NCI-H2171 (cell line): ENCODE measurements around the gene LRBA.

Experiments
- DNase-seq: peaks from one replicate; lab custom pipeline; 2025; lab: John Stamatoyannopoulos, UW

LRBA gene

GRCh38 chr4:150247184-150247583 is 767.9 kb downstream of the LRBA start:
- DNase-seq: no peak

DNA sequence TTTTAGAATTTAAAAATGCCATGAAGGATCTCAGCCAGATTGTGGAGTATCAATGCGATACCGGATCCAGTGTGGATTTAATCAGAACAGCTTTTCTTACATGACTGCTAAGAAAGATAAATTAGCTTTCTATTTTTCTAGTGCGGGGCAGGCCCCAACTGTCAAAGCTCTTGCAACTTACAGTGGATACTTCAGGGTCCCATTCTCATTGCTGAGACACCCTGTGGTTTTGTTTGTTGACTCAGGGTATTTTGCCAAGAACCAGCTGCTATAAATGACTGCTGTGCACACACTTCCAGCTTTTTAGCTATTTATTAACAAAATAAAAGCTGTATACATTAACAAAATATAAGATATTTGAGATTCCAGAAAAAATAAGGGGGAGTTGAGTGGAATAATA is 770.5 kb downstream of the LRBA start:
- DNase-seq: no peak

GRCh38 chr4:150243932-150244331 is 771.2 kb downstream of the LRBA start:
- no peak for DNase-seq

- DNase-seq: no peak
Observed at GRCh38 chr4:150242820-150243458, 772.1 kb downstream of the LRBA start.

DNA sequence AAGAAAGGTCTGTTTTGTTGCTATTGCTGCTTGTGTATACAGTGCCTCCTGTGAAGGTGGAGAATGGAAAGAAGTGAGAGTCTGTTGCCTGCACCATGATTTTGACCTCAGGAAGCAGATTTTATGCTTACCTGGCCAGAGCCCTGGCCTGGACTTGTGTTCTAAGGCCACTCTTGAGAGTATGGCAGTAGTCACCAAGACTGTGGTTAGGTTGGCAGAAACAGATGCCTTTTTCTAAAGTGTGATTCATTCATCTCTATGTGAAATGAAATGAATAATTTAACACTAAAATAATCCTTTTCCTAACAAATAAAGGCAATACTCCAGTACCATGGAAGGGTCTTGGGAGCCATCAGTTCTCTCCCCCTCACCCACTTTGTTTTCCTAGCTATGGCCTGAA is 775.1 kb downstream of the LRBA start:
- no peak for DNase-seq

- DNase-seq: no peak
Observed at GRCh38 chr4:150238591-150238990, 776.5 kb downstream of the LRBA start.

- DNase-seq: no peak
Observed at GRCh38 chr4:150237110-150237872, 777.8 kb downstream of the LRBA start.

DNA sequence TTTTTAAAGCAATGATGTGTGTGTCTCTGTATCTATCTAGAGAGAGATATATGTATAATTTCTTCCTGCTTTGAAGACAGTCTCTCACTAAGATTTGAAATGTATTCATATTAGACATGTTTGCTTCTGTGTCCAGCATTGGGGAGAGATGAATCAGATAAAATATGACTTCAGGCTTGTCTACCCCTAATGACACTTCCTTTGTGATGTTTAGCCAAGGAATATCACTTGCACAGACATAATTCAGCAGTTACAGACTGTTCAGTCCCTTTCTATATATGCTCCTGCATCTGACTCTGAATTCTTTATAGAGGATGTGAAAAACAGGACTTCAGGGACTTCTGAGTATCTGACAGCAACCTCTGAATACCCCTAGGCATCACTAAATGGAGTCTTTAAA is 778.5 kb downstream of the LRBA start:
- DNase-seq: no peak

DNA sequence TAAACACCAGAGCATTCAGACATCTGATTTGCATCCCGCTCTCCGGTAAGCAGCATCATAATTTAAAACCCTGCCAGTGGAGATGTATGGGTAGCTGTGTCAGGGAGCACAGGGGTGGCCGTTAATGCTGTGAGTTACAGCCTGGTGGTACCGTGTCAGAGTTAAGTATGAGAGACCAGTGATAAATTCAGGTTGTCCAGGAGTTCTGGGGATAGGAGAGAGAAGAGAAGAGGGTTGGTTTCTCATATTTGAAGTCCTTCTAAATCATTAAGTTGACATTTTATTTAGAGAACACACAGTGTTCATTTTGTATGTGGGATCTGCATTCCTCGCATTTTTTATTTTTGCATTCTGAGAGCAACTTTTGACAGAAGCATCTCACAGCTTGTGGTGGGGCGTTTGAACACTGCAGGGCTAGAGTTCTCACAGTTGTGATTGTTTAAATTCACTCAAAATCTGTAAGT is 779.2 kb downstream of the LRBA start:
- no peak for DNase-seq

GRCh38 chr4:150235317-150235716 is 779.8 kb downstream of the LRBA start:
- DNase-seq: no peak

GRCh38 chr4:150234246-150234645 is 780.8 kb downstream of the LRBA start:
- no peak for DNase-seq

DNA sequence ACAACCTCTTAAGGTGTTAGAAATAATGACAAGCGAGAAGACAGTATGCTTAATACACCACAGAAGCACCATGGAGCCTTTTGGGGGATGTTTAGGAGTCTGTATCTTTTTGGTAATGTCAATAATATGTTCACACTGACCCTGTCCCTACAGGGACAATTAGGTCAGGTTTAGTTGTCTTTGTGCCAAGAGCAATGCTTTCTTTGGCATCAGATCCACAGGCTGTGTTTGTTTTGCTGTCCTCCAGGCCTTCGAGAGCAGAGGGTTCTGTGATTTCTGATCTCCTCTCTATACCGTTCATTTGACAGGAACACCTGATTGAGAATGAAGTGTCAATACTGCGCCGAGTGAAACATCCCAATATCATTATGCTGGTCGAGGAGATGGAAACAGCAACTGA is 783.1 kb downstream of the LRBA start:
- no peak for DNase-seq

- no peak for DNase-seq
Observed at GRCh38 chr4:150231107-150231770, 783.8 kb downstream of the LRBA start.

DNA sequence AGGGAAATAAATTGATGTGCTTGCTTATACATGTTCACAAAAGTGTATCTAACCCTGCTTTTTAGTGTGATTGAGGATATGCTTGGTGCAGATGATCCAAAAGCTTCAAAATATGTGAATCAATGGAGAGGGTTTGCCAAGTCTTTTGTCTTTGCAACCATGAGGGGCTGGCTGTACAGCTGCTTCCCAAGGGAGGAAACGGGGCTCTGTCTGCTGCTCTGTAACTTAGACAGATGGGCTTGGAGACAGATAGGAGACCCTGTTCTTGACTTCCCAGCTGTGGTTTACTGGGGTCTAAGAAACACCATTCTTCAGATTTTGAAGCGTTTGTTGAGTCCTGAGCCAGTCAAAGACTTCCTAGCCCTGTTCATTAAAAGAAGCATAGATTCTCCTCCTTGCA is 784.5 kb downstream of the LRBA start:
- no peak for DNase-seq

GRCh38 chr4:150229520-150229919 is 785.6 kb downstream of the LRBA start:
- DNase-seq: no peak

GRCh38 chr4:150224896-150225591 is 790.0 kb downstream of the LRBA start:
- no peak for DNase-seq

DNA sequence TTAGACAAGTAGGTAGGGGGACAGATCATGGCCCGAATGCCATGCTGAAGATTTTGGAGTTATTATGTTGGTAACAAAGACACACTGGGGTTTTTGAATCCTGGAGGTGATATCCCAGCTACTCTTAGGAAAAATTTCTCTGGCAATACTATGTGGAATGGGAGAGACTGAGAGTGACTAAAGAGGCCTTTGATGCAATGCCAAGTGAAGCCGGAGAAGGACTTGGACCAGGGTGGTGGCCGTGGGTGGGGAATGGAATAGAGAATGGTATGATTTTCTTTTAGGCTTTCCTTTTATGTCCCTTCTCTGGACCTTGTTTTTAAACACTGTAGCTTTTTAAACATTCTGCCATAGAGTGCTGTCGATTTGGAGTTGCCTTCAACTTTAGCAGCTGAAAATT is 795.2 kb downstream of the LRBA start:
- DNase-seq: no peak

DNA sequence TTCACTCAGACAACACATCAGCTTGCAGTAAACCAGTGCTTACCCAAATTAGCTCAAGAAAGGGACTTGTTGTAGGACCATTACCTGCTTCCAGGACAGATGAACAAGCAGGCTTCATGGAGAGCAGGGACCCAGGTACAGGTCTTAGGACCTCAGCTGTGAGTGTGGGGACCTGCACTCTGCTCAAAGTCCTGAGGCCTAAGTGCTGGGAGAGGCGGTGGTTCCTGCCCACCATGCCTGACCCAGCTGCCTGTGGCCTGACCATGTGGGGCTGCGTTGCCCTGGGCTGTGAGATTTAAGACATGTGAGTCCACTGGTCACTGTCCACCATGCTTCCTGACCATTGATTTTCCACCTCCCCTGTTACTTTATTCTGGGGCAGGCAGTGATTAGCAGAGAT is 796.6 kb downstream of the LRBA start:
- DNase-seq: no peak

GRCh38 chr4:150217808-150218207 is 797.3 kb downstream of the LRBA start:
- DNase-seq: no peak

- no peak for DNase-seq
Observed at GRCh38 chr4:150217192-150217591, 797.9 kb downstream of the LRBA start.

DNA sequence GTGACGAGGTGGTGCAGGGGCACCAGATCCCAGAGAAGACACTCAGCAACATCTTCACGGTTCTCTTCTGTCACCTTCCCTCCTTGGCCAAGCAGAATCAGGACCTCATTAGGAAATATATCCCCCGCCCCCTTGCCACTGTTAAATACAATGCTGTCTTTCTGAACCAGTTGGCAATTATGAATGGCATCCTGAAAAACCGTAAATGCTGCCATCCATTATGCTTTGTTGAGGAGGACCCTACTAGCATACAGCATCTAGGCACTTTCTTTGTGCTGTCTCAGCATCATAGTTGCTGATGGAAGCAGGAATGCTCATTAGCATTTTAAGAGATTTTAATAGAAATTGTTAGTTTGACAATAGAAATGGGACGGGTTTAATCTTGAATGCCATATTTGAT is 798.4 kb downstream of the LRBA start:
- no peak for DNase-seq

DNA sequence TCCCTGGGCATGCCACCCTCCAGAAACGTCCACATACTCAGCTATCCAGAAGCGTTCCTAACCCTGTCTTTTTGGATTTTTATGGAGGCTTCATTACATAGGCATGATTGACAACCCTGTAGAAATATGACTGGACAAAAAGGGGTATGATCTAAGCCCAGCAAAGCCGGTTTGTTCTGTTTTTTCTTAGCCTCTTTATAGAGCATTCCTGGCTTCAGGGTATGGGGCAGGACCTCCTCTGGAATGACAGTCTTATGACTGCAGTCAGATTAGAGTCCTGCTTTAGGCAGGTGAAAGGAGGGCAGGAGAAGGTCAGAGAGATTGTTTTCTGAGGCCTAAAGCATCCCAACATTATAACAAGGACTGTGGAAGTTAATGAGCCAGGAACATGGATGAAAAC is 799.5 kb downstream of the LRBA start:
- DNase-seq: no peak
